HepG2 (cell line): Measurements from ENCODE around the gene KATNBL1. TPM values are rescaled to one million over a fixed set of nuclear protein-coding genes. Genes with fewer than 3 reads are reported as not detected.

Experiments used
- ATAC-seq: fragments of 200-7000 bp; cut with Tn5 transposase; 3 replicates; pipeline ENCODE4 v1.9.1; 2020; ENCODE audit warnings: mild to moderate bottlenecking, moderate library complexity
- BruUV-seq: library from RNA; stranded (reverse); fragments of 400-500 nt; replicated peaks from 2 replicates; lab custom pipeline; 2021; lab: Mats Ljungman, UMichigan
- CTCF ChIA-PET: fragments of 300-600 bp; formaldehyde crosslinking; extraction: SDS; loops from one replicate; lab custom pipeline; 2021; ENCODE audit warnings: low total read pairs, inconsistent platforms, low intra/inter-chr PET ratio; lab: Yijun Ruan, JAX
- POLR2A ChIA-PET: fragments of 350-600 bp; sonication (Branson Sonifier 250); formaldehyde crosslinking; loops from one replicate; lab custom pipeline; 2020; ENCODE audit warnings: antibody characterized with exemption, inconsistent platforms; lab: Yijun Ruan, JAX
- DNase-seq: peaks from one replicate; pipeline ENCODE4 v3.0.0-alpha.2; 2015; ENCODE audit warnings: low spot score
- FAIRE-seq: peaks from 3 replicates; lab custom pipeline; 2011; peaks lifted over from hg19 to GRCh38; lab: Jason Lieb, UNC
- H2AFZ ChIP-seq: one replicate; pipeline ENCODE4 v1.6.1; 2011; ENCODE audit warnings: low read length, inconsistent platforms
- H3K27ac ChIP-seq: fragments of 300-600 bp; 3 replicates; pipeline ENCODE4 v1.8.0; 2011; ENCODE audit warnings: mixed run types, mild to moderate bottlenecking, mixed read lengths, low read length, inconsistent platforms; ENCODE audit not compliant: insufficient read depth; ENCODE audit errors: extremely low read length
- H3K27me3 ChIP-seq, 2 experiments: fragments of 200-600 bp in 1 of 2; 2 replicates in 1 of 2; 3 replicates in 1 of 2; pipeline versions ENCODE4 v1.6.0 to v1.8.0; 2011; ENCODE audit warnings: low read length in 2 of 2, mild to moderate bottlenecking in 2 of 2, moderate library complexity in 2 of 2, inconsistent platforms in 1 of 2; ENCODE audit not compliant: insufficient read depth in 2 of 2, control insufficient read depth in 1 of 2
- H3K36me3 ChIP-seq, 2 experiments: fragments of 200-600 bp in 1 of 2; replicated peaks in 1 of 2; 2 replicates in 1 of 2; 3 replicates in 1 of 2; pipeline versions ENCODE4 v1.5.1 to v1.8.0; 2011; ENCODE audit warnings: low read length in 2 of 2, inconsistent platforms in 1 of 2; ENCODE audit not compliant: insufficient read depth in 2 of 2, control insufficient read depth in 1 of 2
- H3K4me1 ChIP-seq: 2 replicates; pipeline ENCODE4 v1.5.1; 2012; ENCODE audit warnings: low read length, inconsistent platforms; ENCODE audit not compliant: insufficient read depth
- H3K4me2 ChIP-seq: 2 replicates; pipeline ENCODE4 v1.6.0; 2011; ENCODE audit warnings: low read depth, low read length, inconsistent platforms
- H3K4me3 ChIP-seq, 3 experiments: fragments of 200-600 bp in 1 of 3; sonication (generic), shearing (Covaris generic) in 1 of 3; replicated peaks in 1 of 3; 2 replicates each; pipeline ENCODE4 v1.5.1; 2011 to 2016; ENCODE audit warnings: low read length in 3 of 3, inconsistent platforms in 2 of 3, low read depth in 2 of 3, mild to moderate bottlenecking in 2 of 3, control low read depth in 1 of 3, mixed read lengths in 1 of 3; ENCODE audit not compliant: insufficient read depth in 1 of 3
- H3K79me2 ChIP-seq: one replicate; pipeline ENCODE4 v1.6.1; 2011; ENCODE audit warnings: low read length, inconsistent platforms; ENCODE audit not compliant: insufficient read depth
- H3K9ac ChIP-seq: 2 replicates; pipeline ENCODE4 v1.6.0; 2011; ENCODE audit warnings: mild to moderate bottlenecking, low read depth, low read length, inconsistent platforms; ENCODE audit not compliant: insufficient read depth
- H3K9me3 ChIP-seq: 2 replicates; pipeline ENCODE4 v1.5.1; 2012; ENCODE audit warnings: mild to moderate bottlenecking, low read length
- H4K20me1 ChIP-seq: 2 replicates; pipeline ENCODE4 v1.6.0; 2011; ENCODE audit warnings: inconsistent platforms, mild to moderate bottlenecking, low read length, moderate library complexity; ENCODE audit not compliant: insufficient read depth
- AGO2 ChIP-seq: fragments of 200-400 bp; formaldehyde crosslinking; optimal IDR thresholded peaks from 2 replicates; pipeline ENCODE3; 2017; ENCODE audit warnings: mild to moderate bottlenecking, low read depth, low read length, moderate library complexity
- CSRNP2 ChIP-seq: sonication (generic); formaldehyde crosslinking; conservative IDR thresholded peaks from 2 replicates; pipeline ENCODE4 v1.8.0; 2022; ENCODE audit warnings: low read depth, missing genetic modification reagents
- HMG20B ChIP-seq: conservative IDR thresholded peaks from 2 replicates; pipeline ENCODE4 v1.6.1; 2016; ENCODE audit warnings: missing genetic modification reagents, missing compliant biosample characterization
- HOXD1 ChIP-seq: sonication (generic); formaldehyde crosslinking; IDR thresholded peaks from 2 replicates; pipeline ENCODE4 v1.5.0; 2020; ENCODE audit warnings: missing genetic modification reagents
- NKX3-1 ChIP-seq: sonication (generic); formaldehyde crosslinking; IDR thresholded peaks from 2 replicates; pipeline ENCODE4 v1.5.0; 2020; ENCODE audit warnings: missing genetic modification reagents
- PITX1 ChIP-seq: sonication (generic); formaldehyde crosslinking; IDR thresholded peaks from 2 replicates; pipeline ENCODE4 v1.5.1; 2020; ENCODE audit warnings: mild to moderate bottlenecking, missing genetic modification reagents
- PLRG1 ChIP-seq: fragments of 450-650 bp; conservative IDR thresholded peaks from 2 replicates; pipeline ENCODE4 v1.6.1; 2016
- RFX3 ChIP-seq: IDR thresholded peaks from 2 replicates; pipeline ENCODE4 v1.6.1; 2016; ENCODE audit warnings: missing biosample characterization, missing genetic modification reagents
- SOX6 ChIP-seq, 2 experiments: fragments of 450-650 bp in 1 of 2; sonication (generic) in 1 of 2; formaldehyde crosslinking in 1 of 2; IDR thresholded peaks; 2 replicates each; pipeline versions ENCODE4 v1.4.0 to v1.6.1; 2017 to 2020; ENCODE audit warnings: antibody characterized with exemption in 1 of 2, mild to moderate bottlenecking in 1 of 2, missing genetic modification reagents in 1 of 2
- SPEN ChIP-seq: sonication (generic); formaldehyde crosslinking; IDR thresholded peaks from 2 replicates; pipeline ENCODE4 v1.5.1; 2020; ENCODE audit warnings: low read depth, mild to moderate bottlenecking, missing genetic modification reagents
- STAT5B ChIP-seq: sonication (generic); formaldehyde crosslinking; IDR thresholded peaks from 2 replicates; pipeline ENCODE4 v1.4.0; 2020; ENCODE audit warnings: missing genetic modification reagents
- ZNF17 ChIP-seq: sonication (generic); formaldehyde crosslinking; IDR thresholded peaks from 2 replicates; pipeline ENCODE4 v1.5.0; 2020; ENCODE audit warnings: mild to moderate bottlenecking, missing genetic modification reagents
- ZNF772 ChIP-seq: sonication (generic); formaldehyde crosslinking; IDR thresholded peaks from 2 replicates; pipeline ENCODE4 v1.5.0; 2020; ENCODE audit warnings: mild to moderate bottlenecking, missing genetic modification reagents
- ZNF83 ChIP-seq: sonication (generic); formaldehyde crosslinking; IDR thresholded peaks from 2 replicates; pipeline ENCODE4 v1.4.0; 2020; ENCODE audit warnings: missing genetic modification reagents, mild to moderate bottlenecking, borderline replicate concordance
- ZSCAN21 ChIP-seq: sonication (generic); formaldehyde crosslinking; IDR thresholded peaks from 2 replicates; pipeline ENCODE4 v1.8.0; 2022; ENCODE audit warnings: mild to moderate bottlenecking, missing genetic modification reagents, moderate library complexity, borderline replicate concordance
- whole genome bisulfite sequencing: methylation state at CpG from one replicate; pipeline ENCODE4 v1.1.6; 2017; ENCODE audit warnings: low lambda C conversion rate; 5-methylcytosine and 5-hydroxymethylcytosine counted together
- in situ Hi-C: cut with HindIII; loops from 2 replicates; pipeline ENCODE4 v1.10.0; 2017; ENCODE audit warnings: low pct_unique_long_range_greater_than_20kb; ENCODE audit not compliant: extremely low pct_ligation_motif_present
- intact Hi-C: fragments of 100-400 bp; cut with micrococcal nuclease; formaldehyde crosslinking; loops from one replicate; pipeline ENCODE4 v1.10.0; 2022; ENCODE audit not compliant: unreplicated experiment
- polyA plus RNA-seq, 8 experiments: library from polyadenylated mRNA; depleted of rRNA in 3 of 8; stranded (reverse) in 7 of 8; unstranded in 1 of 8; fragments of >200 nt; fragmentation: Illumina TruSeq in 4 of 8; extraction: Trizol in 4 of 8; gene quantifications; 2 replicates each; pipeline versions ENCODE4 v1.2.1 to v1.2.3, GENCODE V29; 2011 to 2016; ENCODE audit warnings: low read depth in 4 of 8, missing spikeins in 1 of 8, mixed read lengths in 1 of 8; ENCODE audit not compliant: insufficient read depth in 1 of 8
- total RNA-seq, 5 experiments: library from RNA; depleted of rRNA; stranded (reverse); fragments of >200 nt; fragmentation: Illumina TruSeq; extraction: Trizol; gene quantifications; 2 replicates each; pipeline ENCODE4 v1.2.3, GENCODE V29; 2016; ENCODE audit warnings: low read depth in 1 of 5
- TF ChIP-seq, protein P1 (sequence below): sonication (generic); formaldehyde crosslinking; conservative IDR thresholded peaks from 2 replicates; pipeline ENCODE4 v1.8.1; 2023; ENCODE audit warnings: missing genetic modification reagents

The KATNBL1 gene
- total and polyA plus RNA-seq, 2 of the 13 experiments (the other 11 are each of a cell fraction or from before 2014, with no cell fraction given) = 23.4 to 42.8 TPM

GRCh38 chr15:34203936-34204335, 6.0 kb downstream of the KATNBL1 start:
- Histone ChIP-seq H3K4me3 (no peak overlapping the region), H3K27me3 (no peaks in the 10 kb centered on the region), H3K9me3 (no peaks in the 10 kb centered on the region), H3K36me3 (no peaks in the 10 kb centered on the region; a peak in 1 of 5 replicates), H3K9ac (no peak overlapping the region), H4K20me1 (no peaks in the 10 kb centered on the region), H3K4me1 (peaks cover 13% of the 10 kb centered on the region), H3K27ac (no peak overlapping the region), H3K4me2 (no peak overlapping the region), H2AFZ (no peak overlapping the region), H3K79me2 (peaks cover 45% of the 10 kb centered on the region)
- 96% methylated on average over 1 of the region's 1 CpG for WGBS
- DNase-seq (no peak), ATAC-seq (no peak), FAIRE-seq (no peak)
- intact Hi-C loops (no loop called here), in situ Hi-C loops (no loop called here)
- ChIA-PET CTCF (no interaction called here), POLR2A (interaction anchor here (0.8 kb wide), 1 partner anchor 102 kb away, joined by 3 read pairs; the partner anchor contains the start of genes EMC7 and PGBD4)
- no TSS peak for BruUV-seq
- TF ChIP-seq RFX3 (CRISPR knock-in tag) (no peak), PITX1 (no peak), PLRG1 (no peak), SPEN (CRISPR knock-in tag) (no peak), SOX6 (IDR thresholded peaks at IDR 0.05) (no peak), SOX6 (CRISPR knock-in tag; IDR thresholded peaks at IDR 0.05) (no peak), HMG20B (CRISPR knock-in tag) (no peak), AGO2 (no peak), CSRNP2 (no peak), NKX3-1 (CRISPR knock-in tag) (no peak), ZNF772 (CRISPR knock-in tag) (no peak), ZNF83 (CRISPR knock-in tag) (no peak), ZNF17 (CRISPR knock-in tag) (no peak), ZSCAN21 (CRISPR knock-in tag) (no peak), HOXD1 (CRISPR knock-in tag) (no peak), STAT5B (no peak)
- TF ChIP-seq, protein P1, sequence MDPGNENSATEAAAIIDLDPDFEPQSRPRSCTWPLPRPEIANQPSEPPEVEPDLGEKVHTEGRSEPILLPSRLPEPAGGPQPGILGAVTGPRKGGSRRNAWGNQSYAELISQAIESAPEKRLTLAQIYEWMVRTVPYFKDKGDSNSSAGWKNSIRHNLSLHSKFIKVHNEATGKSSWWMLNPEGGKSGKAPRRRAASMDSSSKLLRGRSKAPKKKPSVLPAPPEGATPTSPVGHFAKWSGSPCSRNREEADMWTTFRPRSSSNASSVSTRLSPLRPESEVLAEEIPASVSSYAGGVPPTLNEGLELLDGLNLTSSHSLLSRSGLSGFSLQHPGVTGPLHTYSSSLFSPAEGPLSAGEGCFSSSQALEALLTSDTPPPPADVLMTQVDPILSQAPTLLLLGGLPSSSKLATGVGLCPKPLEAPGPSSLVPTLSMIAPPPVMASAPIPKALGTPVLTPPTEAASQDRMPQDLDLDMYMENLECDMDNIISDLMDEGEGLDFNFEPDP (CRISPR knock-in tag) = no peak
